GM13976 (cell line): ENCODE measurements around the gene PAQR9.

ENCODE experiments used
- DNase-seq: peaks from one replicate; pipeline ENCODE4 v3.0.0; 2012; ENCODE audit warnings: low spot score
- CTCF ChIP-seq: IDR thresholded peaks from 2 replicates; pipeline ENCODE4 v1.5.1; 2012; ENCODE audit warnings: borderline replicate concordance, mild to moderate bottlenecking; ENCODE audit not compliant: insufficient read depth; ENCODE audit errors: extremely low read depth, missing control alignments, control extremely low read depth
- in situ Hi-C: fragments of 300-500 bp; cut with MboI; formaldehyde crosslinking; loops from one replicate; pipeline ENCODE4 v1.12.0; 2022; ENCODE audit warnings: low sequenced_read_pairs, mixed read lengths, inconsistent platforms; ENCODE audit not compliant: unreplicated experiment

The PAQR9 gene

GRCh38 chr3:142975316-142975995, 12.0 kb upstream of the PAQR9 start:
- in situ Hi-C loops = no loop called here
- DNase-seq = no peak
- TF ChIP-seq CTCF = no peak

- TF ChIP-seq CTCF = no peak
- no peak for DNase-seq
- in situ Hi-C loops = no loop called here
Measured at GRCh38 chr3:142973217-142974009, 9.9 kb upstream of the PAQR9 start.

- no peak for TF ChIP-seq CTCF
- in situ Hi-C loops = no loop called here
- DNase-seq = no peak
Measured at GRCh38 chr3:142972092-142972753, 8.7 kb upstream of the PAQR9 start.

- DNase-seq = no peak
- in situ Hi-C loops = no loop called here
- TF ChIP-seq CTCF = no peak
Measured at GRCh38 chr3:142971431-142971830, 8.0 kb upstream of the PAQR9 start.

- in situ Hi-C loops = no loop called here
- no peak for TF ChIP-seq CTCF
Measured at GRCh38 chr3:142968319-142969025, 5.0 kb upstream of the PAQR9 start.

GRCh38 chr3:142966808-142967207, 3.3 kb upstream of the PAQR9 start:
- no peak for DNase-seq
- no peak for TF ChIP-seq CTCF
- in situ Hi-C loops = no loop called here

More at GRCh38 chr3:142968319-142969025, 5.0 kb upstream of the PAQR9 start:
- no peak for DNase-seq
